ENCODE results near the gene TUBA4A. TPM values are rescaled to one million over a fixed set of nuclear protein-coding genes. Genes with fewer than 3 reads are reported as not detected.

TUBA4A gene
- total and polyA plus RNA-seq, 9 of the 15 experiments (the other 6 are each of a cell fraction or from before 2014, with no cell fraction given) = 25.1 to 174 (median 42.4) TPM

GRCh38 chr2:219215871-219216534 is 37.7 kb downstream of the TUBA4A start:
- Histone ChIP-seq H3K79me2 (ENCODE audit: control insufficient read depth, insufficient read depth, low read length) (peaks cover 27% of the 10 kb centered on the region), H4K20me1 (replicated peaks; ENCODE audit: control insufficient read depth, insufficient read depth, low read length) (0 out of 2 replicates have a peak, but pooled peaks cover 2% of the 10 kb centered on the region), H3K9me3 (replicated peaks; ENCODE audit: control insufficient read depth, insufficient read depth, low read depth, low read length) (no peaks in the 10 kb centered on the region), H2AFZ (ENCODE audit: low read depth, low read length) (no peak overlapping the region), H3K4me1 (replicated peaks in 1 of 2; ENCODE audit: control insufficient read depth in 2 of 2, insufficient read depth in 2 of 2, low read length in 2 of 2) (peaks cover 13 to 47% of the 10 kb centered on the region in 2 experiments; a peak in 4 of 5 replicates), H3K27ac (ENCODE audit: extremely low read depth, low read depth, low read length) (no peak overlapping the region; the same call in 2 of the 3 replicates), H3K4me2 (ENCODE audit: insufficient read depth, low read length) (no peak overlapping the region), H3K27me3 (ENCODE audit: control insufficient read depth in 2 of 2, insufficient read depth in 2 of 2, low read length in 2 of 2) (no peaks in the 10 kb centered on the region), H3K36me3 (ENCODE audit: control insufficient read depth, insufficient read depth, low read length) (peaks cover 69% of the 10 kb centered on the region), H3K4me3 (no peak overlapping the region), H3K9ac (ENCODE audit: insufficient read depth in 1 of 2, low read depth in 2 of 2, low read length in 2 of 2) (peak overlapping the region in 1 of 2 experiments; percentile 55; a peak in 1 of 4 replicates), H3K9me1 (ENCODE audit: control insufficient read depth, insufficient read depth, low read length) (no peaks in the 10 kb centered on the region)
- DNase-seq (ENCODE audit: extremely low read depth in 1 of 4, low spot score in 3 of 4) (no peak), ATAC-seq (no peak), FAIRE-seq (no peak)
- TF ChIP-seq ZNF740 (CRISPR knock-in tag; IDR thresholded peaks at IDR 0.05) (no peak), ZNF740 (tag; IDR thresholded peaks at IDR 0.05) (no peak), RBFOX2 (IDR thresholded peaks at IDR 0.05; ENCODE audit: low read depth, low read length) (peak; percentile 37)
- CTCF ChIA-PET (ENCODE audit: low intra/inter-chr PET ratio) = no interaction called here
- WGBS (ENCODE audit: insufficient coverage, low coverage, missing lambda C conversion rate) = 89% methylated on average over 8 of the region's 27 CpGs
- intact Hi-C loops (cut with micrococcal nuclease) (no loop called here), in situ Hi-C loops (cut with MboI) (no loop called here)
- no TSS peak for BruUV-seq (replicated peaks)
- POLR2A ChIA-PET = interaction anchor here (0.8 to 1.2 kb wide), 3 partner anchors 9 to 10 kb away, joined by 3 to 4 read pairs (median 3); no protein-coding TSS in a partner anchor
